HG03378 (cell line): ENCODE measurements around the gene SCO2.

ENCODE experiments used
- ATAC-seq: cut with Tn5 transposase; IDR thresholded peaks from one replicate; pipeline ENCODE4 v1.9.1; 2021; ENCODE audit warnings: mild to moderate bottlenecking, moderate library complexity; ENCODE audit not compliant: unreplicated experiment

Gene SCO2

DNA sequence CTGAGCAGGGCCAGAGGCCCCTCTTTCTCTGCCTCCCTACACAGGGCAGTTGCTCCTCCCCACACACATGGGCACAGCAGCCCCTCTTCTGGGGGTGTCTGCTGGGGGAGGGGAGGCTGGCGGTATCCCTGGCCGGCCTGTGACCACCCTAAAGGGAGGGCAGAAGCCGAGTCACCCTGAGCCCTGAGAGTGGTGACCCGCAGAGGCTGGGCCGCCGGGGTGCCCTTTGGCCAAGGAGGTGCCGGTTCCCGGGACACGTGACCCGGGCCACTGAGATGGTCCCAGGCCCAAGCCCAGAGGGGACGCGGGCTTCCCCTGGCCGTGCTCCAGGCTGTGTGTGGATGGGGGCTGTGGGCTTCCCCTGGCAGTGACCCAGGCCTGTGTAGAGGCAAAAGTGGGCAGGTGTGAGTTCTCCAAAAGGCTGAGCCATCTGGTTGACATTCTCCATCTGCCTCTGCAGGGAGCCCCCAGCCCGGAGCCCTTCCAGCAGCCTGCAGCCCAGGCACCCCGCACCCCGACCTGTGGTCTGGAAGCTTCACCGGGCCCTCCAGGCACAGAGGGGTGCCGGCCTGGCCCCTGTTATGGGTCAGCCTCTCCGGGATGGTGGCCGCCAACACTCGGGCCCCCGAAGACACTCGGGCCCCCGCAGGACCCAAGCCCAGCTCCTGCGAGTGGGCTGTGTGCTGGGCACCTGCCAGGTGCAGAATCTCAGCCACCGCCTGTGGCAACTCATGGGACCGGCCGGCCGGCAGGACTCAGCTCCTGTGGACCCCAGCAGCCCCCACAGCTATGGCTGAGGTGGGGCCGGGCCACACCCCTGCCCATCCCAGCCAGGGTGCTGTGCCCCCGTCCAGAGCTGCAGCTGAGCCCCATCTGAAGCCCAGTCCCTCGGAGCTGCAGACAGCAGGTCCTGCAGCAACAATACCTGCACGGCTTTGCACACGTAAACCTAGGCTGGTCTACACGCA lies 43.0 kb downstream of the SCO2 start:
- ATAC-seq, result no peak

DNA sequence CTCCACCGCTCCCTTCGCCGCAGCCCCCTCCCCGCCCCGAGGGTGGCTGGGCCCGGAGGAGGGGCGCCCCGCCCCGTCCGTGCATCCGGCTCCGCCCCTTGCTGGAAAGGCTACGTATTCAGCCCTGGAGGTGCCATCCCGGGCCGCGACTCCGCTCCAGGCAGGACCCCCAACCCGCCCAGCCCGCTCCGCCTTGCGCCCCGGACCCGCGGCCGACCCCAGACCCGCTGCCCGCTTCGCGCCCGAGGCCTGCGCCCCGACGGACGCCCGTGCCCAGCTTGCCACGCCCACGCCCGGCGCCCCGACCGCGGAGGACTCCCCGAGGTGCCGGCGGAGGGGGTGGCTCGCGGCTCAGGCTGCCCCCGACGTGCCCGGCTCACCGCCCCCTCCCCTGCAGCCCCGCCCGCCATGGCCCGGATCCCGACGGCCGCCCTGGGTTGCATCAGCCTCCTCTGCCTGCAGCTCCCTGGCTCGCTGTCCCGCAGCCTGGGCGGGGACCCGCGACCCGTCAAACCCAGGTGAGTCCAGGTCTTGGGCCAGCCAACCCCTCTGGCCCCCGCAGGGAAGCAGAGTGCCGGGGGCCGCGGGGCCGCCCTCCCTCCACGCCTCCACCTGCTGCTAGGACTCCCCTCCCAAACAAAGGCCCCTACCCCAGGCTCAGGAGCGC lies 43.8 kb downstream of the SCO2 start, which contains the start of gene ADM2:
Gene ADM2, plus strand, starts transcription at position 104 of the 667 bp plus-strand sequence. Its CDS starts 305 bp downstream, at position 409.
- ATAC-seq, result no peak

DNA sequence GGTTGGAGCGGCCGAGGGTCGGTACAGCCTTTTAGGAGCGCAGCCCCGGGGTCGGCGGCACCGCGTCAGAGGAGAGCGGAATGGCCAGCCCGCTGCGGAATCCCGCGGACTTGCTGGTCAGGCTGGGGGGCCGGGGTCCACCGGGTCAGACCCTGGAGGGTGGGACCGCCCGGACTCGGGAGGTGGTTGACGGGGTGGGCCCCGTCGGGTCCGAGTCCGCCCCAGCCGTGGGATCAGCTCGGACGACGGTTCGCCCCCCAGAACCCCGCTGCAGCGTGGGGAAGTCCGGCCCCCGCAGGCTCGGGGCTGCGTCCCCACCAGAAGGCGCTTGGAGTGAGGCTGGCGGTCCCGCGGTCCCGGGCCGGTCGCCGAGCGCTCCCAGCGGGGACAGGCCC lies 44.4 kb downstream of the SCO2 start:
- ATAC-seq, result no peak

DNA sequence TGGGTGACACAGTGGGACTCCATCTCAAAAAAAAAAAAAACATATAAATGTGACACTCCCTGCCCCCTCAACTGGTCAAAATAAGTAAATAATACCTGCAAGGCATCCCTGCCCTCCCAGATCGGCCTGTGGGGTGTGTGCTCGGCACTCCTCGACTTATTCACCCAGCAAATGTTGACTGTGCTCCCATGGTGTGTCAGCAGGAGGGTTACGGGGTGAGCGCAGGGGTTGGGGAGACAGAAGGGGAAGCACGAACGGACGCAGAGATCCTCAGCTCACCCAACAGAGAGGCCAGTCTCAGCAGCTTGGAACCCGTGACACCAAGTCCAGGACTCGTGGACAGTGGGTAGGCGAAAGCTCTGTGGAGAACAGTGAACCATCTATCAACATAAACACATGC lies 45.7 kb downstream of the SCO2 start:
- ATAC-seq, result no peak

DNA sequence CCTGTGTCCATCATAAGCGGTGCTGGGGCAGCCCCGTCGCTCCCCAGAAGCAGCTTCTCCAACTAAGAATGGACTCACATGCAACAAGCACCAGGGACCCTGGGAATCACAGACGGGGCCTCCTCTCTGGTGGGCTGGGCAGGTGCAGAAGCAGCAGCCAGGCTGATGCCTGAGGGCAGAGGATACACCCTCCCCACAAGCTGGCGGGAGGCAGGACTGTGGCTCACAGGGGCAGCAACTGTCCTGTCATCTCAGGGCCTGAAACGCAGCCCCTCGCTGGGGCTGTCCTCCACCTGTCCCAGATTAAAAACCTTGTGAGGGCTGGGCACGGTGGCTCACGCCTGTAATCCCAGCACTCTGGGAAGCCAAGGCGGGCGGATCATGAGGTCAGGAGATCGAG lies 47.5 kb downstream of the SCO2 start:
- no peak for ATAC-seq

DNA sequence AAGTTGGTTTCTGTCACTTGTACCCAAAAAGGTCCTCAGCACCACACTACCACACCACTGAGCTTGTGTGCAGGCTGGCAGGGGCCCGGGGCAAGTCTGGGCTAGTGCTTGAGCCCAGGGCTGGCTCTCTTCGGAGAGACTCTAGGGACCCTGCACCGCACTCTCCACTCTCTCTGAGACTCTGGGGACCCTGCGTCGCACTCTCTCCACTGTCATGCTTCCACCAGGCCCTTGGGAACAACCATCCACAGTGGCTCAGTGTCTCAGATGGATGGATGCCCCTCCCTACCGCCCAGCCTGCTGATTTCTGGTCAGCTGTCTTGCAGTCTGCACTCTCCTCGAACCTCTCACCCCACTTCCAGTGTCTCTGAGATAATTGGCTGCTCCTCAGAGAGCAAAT lies 48.5 kb downstream of the SCO2 start:
- ATAC-seq, result no peak

DNA sequence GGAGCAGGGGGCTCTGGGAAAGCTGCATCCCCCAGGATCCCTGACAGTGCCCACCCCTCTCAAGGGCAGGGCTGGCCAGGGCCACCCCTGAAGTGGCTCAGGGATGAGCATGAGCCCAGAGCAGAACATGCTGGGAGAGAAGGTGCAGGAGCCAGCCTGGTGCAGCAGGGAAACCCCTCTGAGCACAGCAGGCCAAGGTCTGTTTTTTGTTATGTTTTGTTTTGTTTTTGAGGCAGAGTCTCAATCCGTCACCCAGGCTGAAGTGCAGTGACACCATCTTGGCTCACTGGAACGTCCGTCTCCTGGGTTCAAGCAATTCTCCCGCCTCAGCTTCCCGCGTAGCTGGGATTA lies 49.8 kb downstream of the SCO2 start:
- no peak for ATAC-seq

DNA sequence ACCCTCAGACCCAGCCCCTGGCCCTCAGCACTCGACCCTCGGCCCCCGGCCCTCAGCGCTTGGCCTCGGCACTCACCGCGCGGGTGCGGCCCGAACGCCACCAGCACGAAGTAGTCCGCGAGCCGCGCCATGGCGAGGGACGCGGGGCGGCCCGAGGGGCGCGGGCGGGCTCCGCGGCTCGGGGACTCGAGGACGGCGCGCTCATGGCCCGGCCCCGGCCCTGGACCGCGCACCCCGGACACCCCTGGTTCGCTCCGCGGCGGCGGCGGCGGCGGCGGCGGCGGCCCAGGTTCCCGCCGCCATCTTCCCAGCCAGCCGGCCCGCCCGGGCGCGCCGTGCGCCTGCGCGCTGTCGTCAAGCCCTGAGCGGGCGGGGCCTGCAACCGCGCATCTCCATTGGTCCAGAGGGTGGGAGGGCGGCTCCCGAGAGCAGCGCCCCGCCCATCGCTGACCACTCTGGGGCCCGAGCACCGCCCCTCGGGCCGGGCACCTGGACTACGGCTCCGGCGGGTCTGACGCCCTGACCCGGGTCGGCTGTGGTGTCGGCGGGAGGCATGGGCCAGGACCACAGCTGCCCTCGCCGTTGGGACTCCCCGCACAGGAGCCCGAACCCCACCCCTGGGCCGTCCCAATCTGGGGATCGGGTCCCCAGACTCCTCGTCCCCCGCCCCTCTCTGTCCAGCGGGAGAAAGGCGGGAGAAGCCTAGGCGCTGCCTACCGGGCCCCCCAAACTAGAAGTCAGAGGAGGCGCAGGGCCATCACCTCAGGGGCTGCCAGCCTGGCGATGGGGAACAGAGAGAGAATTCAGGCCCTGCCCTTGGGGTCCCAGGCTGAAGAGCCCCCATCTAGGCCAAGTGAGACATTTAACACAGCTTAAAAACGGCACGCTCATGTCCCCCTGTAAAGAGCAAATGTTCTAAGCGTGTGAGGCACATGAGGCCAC lies 50.4 kb downstream of the SCO2 start, which contains the start of gene SBF1:
Gene SBF1, minus strand, starts transcription at position 326 of the 942 bp plus-strand sequence. Its CDS starts 195 bp downstream, at position 131.
- ATAC-seq, result no peak

DNA sequence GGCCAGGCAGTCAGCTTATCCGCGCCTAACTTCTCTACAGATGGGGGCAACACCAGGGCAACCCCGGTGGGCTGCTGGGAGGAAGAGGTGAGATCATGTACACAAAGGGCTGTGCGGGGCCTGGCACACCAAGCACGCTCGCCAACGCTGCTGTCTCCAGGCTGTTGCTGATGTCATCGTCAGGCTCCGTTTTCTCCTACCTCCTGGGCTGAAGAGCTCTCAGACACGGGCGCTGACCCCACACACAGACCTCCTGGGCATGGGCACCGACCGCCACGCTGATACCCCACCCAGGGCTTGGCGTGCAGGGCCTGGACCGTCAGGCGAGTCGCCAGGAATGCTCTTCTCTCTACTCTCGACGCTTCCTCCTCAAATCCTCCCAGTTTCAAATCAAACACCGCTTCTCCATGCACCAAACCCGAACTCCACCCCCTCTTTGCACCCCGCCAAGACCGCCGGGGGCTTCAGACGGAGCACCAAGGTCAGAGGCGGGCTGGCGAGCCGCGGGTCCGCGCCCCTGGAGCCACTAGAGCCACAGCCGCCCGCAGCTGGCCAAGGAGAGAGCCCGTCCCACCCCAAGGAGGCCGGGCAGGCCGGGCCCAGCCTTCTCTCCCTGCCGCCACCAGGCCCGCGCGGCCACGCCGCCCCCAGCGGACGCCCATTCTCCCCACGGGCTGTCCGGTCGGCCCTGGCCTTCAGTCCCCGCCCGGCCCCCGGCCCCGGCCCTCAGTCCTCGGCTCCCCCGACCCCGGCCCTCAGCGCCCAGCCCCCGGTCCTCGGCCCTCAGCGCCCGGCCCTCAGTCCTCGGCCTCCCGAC lies 51.3 kb downstream of the SCO2 start:
- no peak for ATAC-seq
